Hepatocyte (in vitro differentiated cells): ENCODE data around the gene RNF151. TPM values are rescaled to one million over a fixed set of nuclear protein-coding genes. Genes with fewer than 3 reads are reported as not detected.
"Not testable (repeated sequence)": the region's sequence is repeated elsewhere in the genome, so short reads cannot be mapped to it uniquely, and the experiment has no call there.

Source experiments
- DNase-seq: peaks from one replicate; pipeline ENCODE4 v3.0.0-alpha.2; 2016; ENCODE audit warnings: low spot score
- H2AFZ ChIP-seq: fragments of 200-600 bp; sonication (generic); 2 replicates; pipeline ENCODE4 v1.6.0; 2016; ENCODE audit warnings: antibody characterized with exemption, mild to moderate bottlenecking
- H3K27ac ChIP-seq: fragments of 200-600 bp; sonication (generic); 2 replicates; pipeline ENCODE4 v1.5.1; 2016; ENCODE audit warnings: mild to moderate bottlenecking
- H3K27me3 ChIP-seq: fragments of 200-600 bp; sonication (generic); 2 replicates; pipeline ENCODE4 v1.6.1; 2016
- H3K36me3 ChIP-seq: fragments of 200-600 bp; sonication (generic); replicated peaks from 2 replicates; pipeline ENCODE4 v1.5.1; 2016; ENCODE audit warnings: low read depth; ENCODE audit not compliant: insufficient read depth
- H3K4me1 ChIP-seq: fragments of 200-600 bp; sonication (generic); 2 replicates; pipeline ENCODE4 v1.5.1; 2016; ENCODE audit warnings: mild to moderate bottlenecking, moderate library complexity; ENCODE audit not compliant: insufficient read depth
- H3K4me2 ChIP-seq: fragments of 200-600 bp; sonication (generic); 2 replicates; pipeline ENCODE4 v1.6.0; 2016
- H3K4me3 ChIP-seq: fragments of 200-600 bp; sonication (generic); 2 replicates; pipeline ENCODE4 v1.5.1; 2016; ENCODE audit warnings: mild to moderate bottlenecking
- H3K79me2 ChIP-seq: fragments of 200-600 bp; sonication (generic); 2 replicates; pipeline ENCODE4 v1.6.0; 2017; ENCODE audit warnings: mild to moderate bottlenecking
- H3K9me2 ChIP-seq: fragments of 200-600 bp; sonication (generic); replicated peaks from 2 replicates; pipeline ENCODE4 v1.6.0; 2017; ENCODE audit warnings: mild to moderate bottlenecking; ENCODE audit not compliant: insufficient read depth
- H3K9me3 ChIP-seq: fragments of 200-600 bp; sonication (generic); 2 replicates; pipeline ENCODE4 v1.5.1; 2016; ENCODE audit warnings: low read depth, mild to moderate bottlenecking
- H4K20me1 ChIP-seq: fragments of 200-600 bp; sonication (generic); 2 replicates; pipeline ENCODE4 v1.6.0; 2016; ENCODE audit warnings: mild to moderate bottlenecking; ENCODE audit not compliant: insufficient read depth, poor library complexity, severe bottlenecking
- EZH2 ChIP-seq: fragments of 200-600 bp; sonication (generic); IDR thresholded peaks from 2 replicates; pipeline ENCODE4 v1.6.1; 2016; ENCODE audit warnings: antibody characterized with exemption, mild to moderate bottlenecking, borderline replicate concordance
- EZH2phosphoT487 ChIP-seq: fragments of 200-600 bp; sonication (generic); IDR thresholded peaks from one replicate; pipeline ENCODE4 v1.6.1; 2018; ENCODE audit warnings: antibody characterized with exemption, mild to moderate bottlenecking, low read depth, moderate library complexity; ENCODE audit not compliant: unreplicated experiment, severe bottlenecking
- WGBS: methylation state at CpG from one replicate; pipeline ENCODE4 v1.1.6; 2016; ENCODE audit warnings: low lambda C conversion rate; ENCODE audit errors: missing lambda C conversion rate; 5-methylcytosine and 5-hydroxymethylcytosine counted together
- polyA plus RNA-seq: library from polyadenylated mRNA; unstranded; fragments of >200 nt; fragmentation: Nextera tagmentation; extraction: Ambion mirVana; gene quantifications from 2 replicates; pipeline ENCODE4 v1.2.1, GENCODE V29; 2016
- total RNA-seq: library from RNA; depleted of rRNA; stranded (reverse); fragments of >200 nt; gene quantifications from 2 replicates; pipeline ENCODE4 v1.2.3, GENCODE V29; 2014
- TF ChIP-seq, protein P1 (sequence below): fragments of 200-600 bp; sonication (generic); IDR thresholded peaks from 2 replicates; pipeline ENCODE4 v1.5.1; 2016; ENCODE audit warnings: antibody characterized with exemption, mild to moderate bottlenecking; ENCODE audit not compliant: poor library complexity

RNF151 gene
- total and polyA plus RNA-seq, 2 experiments from 2014 or later: not detected

DNA sequence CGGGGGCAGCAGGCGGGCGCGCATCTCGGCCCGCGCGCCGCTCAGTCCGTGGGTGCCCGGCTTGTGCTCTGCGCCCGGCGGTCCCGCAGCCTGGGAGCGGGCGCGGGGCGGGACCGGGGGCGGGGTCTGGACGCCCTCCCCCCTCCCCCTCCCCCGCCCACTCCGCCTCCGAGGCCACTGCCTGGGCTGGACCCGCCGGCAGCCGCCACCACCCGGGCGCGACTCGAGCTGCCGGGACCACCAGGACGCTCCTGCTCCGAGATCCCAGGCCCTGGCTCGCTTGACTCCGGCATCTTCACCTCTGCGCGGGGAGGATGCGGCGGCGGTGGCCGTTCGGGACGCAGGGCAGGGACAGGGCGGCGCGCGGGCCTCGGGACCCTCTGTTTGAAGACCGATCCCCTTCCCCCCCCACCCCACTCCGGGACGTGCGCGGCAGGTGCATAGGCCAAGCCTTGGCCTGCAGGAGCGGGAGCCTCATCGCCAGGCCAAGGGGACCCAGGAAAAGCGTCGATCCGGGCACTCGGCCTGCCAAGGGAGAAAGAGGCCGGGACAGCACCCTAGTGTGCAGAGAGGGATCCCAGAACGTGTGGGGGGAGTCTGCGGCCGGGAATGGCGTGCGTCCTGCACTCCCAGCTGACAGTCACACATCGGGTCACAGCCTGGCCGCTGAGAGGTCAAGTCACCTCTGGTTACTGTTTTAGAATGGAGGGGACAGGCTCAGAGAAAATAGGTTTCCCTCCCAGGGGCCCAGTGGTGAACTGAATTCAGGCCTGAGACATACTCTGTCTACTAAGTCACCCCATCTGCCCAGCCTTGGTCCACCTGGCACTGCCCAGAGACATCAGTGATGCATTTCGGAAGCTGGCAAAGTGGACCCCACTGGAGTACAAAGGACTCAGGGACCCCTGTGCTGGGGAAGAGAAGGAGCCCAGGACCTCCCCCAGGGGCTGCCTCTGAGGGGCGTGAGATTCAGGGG lies 48.0 kb upstream of the RNF151 start, which contains the start of gene HS3ST6:
TSS of gene HS3ST6 (minus strand) at position 65 of the 976 bp plus-strand sequence. CDS start 92 bp downstream, outside the sequence.
- Histone ChIP-seq H4K20me1 (no peaks in the 10 kb centered on the region), H3K4me3 (no peak within 1 kb of the TSS), H3K9me3 (no peaks in the 10 kb centered on the region), H3K4me2 (peak within 1 kb of the TSS; percentile 70), H3K27me3 (peaks cover 67% of the 10 kb centered on the region), H3K27ac (no peak within 1 kb of the TSS), H3K9me2 (no peaks in the 10 kb centered on the region), H3K4me1 (peaks cover 14% of the 10 kb centered on the region), H3K36me3 (no peaks in the 10 kb centered on the region), H3K79me2 (no peaks in the 10 kb centered on the region), H2AFZ (no peak within 1 kb of the TSS)
- DNase-seq: no peak
- WGBS: 25% methylated on average over 15 of the region's 71 CpGs
- peak; percentile 64 for TF ChIP-seq EZH2phosphoT487
- TF ChIP-seq, protein P1, sequence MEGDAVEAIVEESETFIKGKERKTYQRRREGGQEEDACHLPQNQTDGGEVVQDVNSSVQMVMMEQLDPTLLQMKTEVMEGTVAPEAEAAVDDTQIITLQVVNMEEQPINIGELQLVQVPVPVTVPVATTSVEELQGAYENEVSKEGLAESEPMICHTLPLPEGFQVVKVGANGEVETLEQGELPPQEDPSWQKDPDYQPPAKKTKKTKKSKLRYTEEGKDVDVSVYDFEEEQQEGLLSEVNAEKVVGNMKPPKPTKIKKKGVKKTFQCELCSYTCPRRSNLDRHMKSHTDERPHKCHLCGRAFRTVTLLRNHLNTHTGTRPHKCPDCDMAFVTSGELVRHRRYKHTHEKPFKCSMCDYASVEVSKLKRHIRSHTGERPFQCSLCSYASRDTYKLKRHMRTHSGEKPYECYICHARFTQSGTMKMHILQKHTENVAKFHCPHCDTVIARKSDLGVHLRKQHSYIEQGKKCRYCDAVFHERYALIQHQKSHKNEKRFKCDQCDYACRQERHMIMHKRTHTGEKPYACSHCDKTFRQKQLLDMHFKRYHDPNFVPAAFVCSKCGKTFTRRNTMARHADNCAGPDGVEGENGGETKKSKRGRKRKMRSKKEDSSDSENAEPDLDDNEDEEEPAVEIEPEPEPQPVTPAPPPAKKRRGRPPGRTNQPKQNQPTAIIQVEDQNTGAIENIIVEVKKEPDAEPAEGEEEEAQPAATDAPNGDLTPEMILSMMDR: no peak

DNA sequence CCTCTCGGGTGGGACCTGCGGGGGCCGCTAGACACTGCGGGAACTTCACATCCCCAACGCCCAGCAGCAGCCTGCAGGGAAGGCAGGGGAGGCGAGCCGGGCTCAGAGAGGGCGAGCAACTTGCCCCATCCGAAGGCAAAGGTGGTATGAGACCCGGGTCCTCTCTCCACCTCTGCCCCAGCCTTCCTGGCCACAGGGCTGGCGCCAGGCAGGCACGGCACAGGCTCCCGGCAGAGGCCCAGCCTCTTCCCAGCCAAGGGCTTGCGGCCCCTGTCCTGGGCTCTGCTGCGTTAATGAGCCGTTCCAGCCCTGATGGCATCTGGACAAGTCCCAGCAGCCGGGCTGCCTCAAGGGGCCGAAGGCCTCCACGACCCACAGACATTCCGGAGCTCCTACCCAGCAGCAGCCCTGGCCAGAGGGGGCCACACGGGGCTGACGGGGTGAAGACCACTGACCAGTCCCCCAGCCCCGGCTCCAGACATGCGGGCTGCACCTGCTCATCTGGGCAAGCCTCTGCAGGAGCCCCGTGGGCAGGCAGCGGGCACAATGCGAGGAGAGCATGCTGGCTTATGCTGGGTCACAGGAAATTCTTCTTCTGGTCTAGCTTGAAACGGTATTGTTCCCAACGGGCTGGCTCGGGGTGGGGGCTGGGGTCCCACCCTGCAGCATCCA lies 47.2 kb upstream of the RNF151 start:
- Histone ChIP-seq H3K27me3 (peaks cover 65% of the 10 kb centered on the region), H3K4me3 (no peak overlapping the region), H4K20me1 (no peaks in the 10 kb centered on the region), H3K9me2 (no peaks in the 10 kb centered on the region), H3K4me2 (no peak overlapping the region), H3K4me1 (peaks cover 18% of the 10 kb centered on the region), H3K79me2 (no peaks in the 10 kb centered on the region), H3K9me3 (no peaks in the 10 kb centered on the region), H3K36me3 (no peaks in the 10 kb centered on the region), H2AFZ (no peak overlapping the region), H3K27ac (no peak overlapping the region)
- TF ChIP-seq EZH2: no peak
- TF ChIP-seq EZH2phosphoT487: no peak
- TF ChIP-seq, protein P1: no peak
- no peak for DNase-seq
- 59% methylated on average over 26 of the region's 30 CpGs for WGBS

DNA sequence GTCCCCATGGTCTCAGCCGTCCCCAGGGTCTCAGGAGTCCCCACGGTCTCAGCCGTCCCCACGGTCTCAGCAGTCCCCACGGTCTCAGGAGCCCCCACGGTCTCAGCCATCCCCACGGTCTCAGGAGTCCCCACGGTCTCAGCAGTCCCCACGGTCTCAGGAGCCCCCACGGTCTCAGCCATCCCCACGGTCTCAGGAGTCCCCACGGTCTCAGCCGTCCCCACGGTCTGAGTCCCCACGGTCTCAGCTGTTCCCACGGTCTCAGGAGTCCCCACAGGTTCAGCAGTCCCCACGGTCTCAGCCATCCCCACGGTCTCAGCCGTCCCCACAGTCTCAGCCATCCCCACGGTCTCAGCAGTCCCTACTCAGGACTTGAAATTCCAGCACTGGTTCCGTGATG lies 46.5 kb upstream of the RNF151 start:
- H2AFZ ChIP-seq, H3K27ac ChIP-seq, H3K79me2 ChIP-seq, H3K4me2 ChIP-seq, H4K20me1 ChIP-seq, H3K9me2 ChIP-seq, H3K4me3 ChIP-seq, H3K36me3 ChIP-seq, DNase-seq, H3K9me3 ChIP-seq: not testable (repeated sequence)
- Histone ChIP-seq H3K27me3 (peaks cover 58% of the 10 kb centered on the region), H3K4me1 (peaks cover 18% of the 10 kb centered on the region)
- WGBS: 78% methylated on average over 15 of the region's 21 CpGs

DNA sequence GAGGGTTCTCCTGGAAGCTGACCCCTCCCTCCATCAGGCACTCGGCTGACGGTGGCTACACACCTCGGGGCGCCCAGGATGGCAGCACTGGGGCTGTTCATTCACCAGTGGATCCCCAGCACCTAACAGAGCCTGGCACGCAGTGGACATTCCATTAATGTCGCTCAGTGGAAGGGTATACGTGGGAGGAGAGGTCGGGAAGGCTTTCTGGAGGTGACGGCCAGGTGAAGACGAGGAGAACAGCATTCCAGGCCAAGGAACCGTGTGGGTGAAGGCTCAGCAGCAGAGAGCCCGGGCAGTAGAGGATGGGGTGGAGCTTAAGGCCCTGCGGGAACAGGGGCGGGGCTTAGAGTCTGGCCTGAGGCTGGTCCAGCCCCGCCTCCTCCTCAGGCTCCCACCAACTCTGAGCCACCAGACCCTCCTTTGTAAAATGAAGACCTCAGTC lies 45.9 kb upstream of the RNF151 start:
- peak; percentile 68 for DNase-seq
- Histone ChIP-seq H3K4me3 (no peak overlapping the region), H3K9me3 (no peaks in the 10 kb centered on the region), H4K20me1 (no peaks in the 10 kb centered on the region), H3K9me2 (no peaks in the 10 kb centered on the region), H3K4me1 (peaks cover 18% of the 10 kb centered on the region), H3K4me2 (no peak overlapping the region), H3K36me3 (no peaks in the 10 kb centered on the region), H3K27me3 (peaks cover 53% of the 10 kb centered on the region), H3K79me2 (no peaks in the 10 kb centered on the region), H2AFZ (no peak overlapping the region), H3K27ac (no peak overlapping the region)
- TF ChIP-seq, protein P1: no peak
- TF ChIP-seq EZH2 (no peak), EZH2phosphoT487 (no peak)
- 17% methylated on average over 15 of the region's 15 CpGs for WGBS
